Activated naive CD8-positive, alpha-beta T cell treated with anti-CD3 and anti-CD28 coated beads, Interleukin-2, amount 50 U/mL, for 24 hours (primary cell): ENCODE measurements around the gene DFFA.
"Not testable (repeated sequence)": the region's sequence is repeated elsewhere in the genome, so short reads cannot be mapped to it uniquely, and the experiment has no call there.

Experiments
- ATAC-seq: fragments of 150-1000 bp; cut with Tn5 transposase; one replicate; pipeline ENCODE4 v1.10.0; 2021
- DNase-seq: peaks from one replicate; pipeline ENCODE4 v3.0.0; 2021
- H3K27ac Mint-ChIP-seq: one replicate; pipeline ENCODE4 v1.8.0; 2021; ENCODE audit warnings: mild to moderate bottlenecking, mixed read lengths
- H3K27me3 Mint-ChIP-seq: one replicate; pipeline ENCODE4 v1.8.0; 2021; ENCODE audit warnings: mixed read lengths
- H3K36me3 Mint-ChIP-seq: one replicate; pipeline ENCODE4 v1.8.0; 2021; ENCODE audit warnings: low read depth, mixed read lengths
- H3K4me1 Mint-ChIP-seq: one replicate; pipeline ENCODE4 v1.8.0; 2021; ENCODE audit warnings: mixed read lengths
- H3K4me3 Mint-ChIP-seq: one replicate; pipeline ENCODE4 v1.8.0; 2021; ENCODE audit warnings: mild to moderate bottlenecking, moderate library complexity, mixed read lengths
- H3K9me3 Mint-ChIP-seq: one replicate; pipeline ENCODE4 v1.8.0; 2021; ENCODE audit warnings: mixed read lengths

The DFFA gene

DNA sequence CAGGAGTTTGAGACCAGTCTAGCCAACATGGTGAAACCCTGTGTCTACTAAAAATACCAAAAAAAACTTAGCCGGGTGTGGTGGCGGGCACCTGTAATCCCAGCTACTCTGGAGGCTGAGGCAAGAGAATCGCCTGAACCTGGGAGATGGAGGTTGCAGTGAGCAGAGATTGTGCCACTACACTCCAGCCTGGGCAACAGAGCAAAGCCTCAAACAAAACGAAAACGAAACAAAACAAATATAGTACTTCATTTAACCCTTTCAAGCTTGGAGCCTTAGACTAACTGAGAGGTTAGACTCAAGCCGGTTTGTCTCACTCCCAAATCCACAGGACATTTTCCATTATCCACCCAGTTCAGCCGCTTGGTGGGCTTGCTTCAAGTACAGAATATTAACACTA lies 14.9 kb downstream of the DFFA start:
- H3K9me3 Mint-ChIP-seq, H3K4me3 Mint-ChIP-seq, DNase-seq, H3K27me3 Mint-ChIP-seq, H3K27ac Mint-ChIP-seq, ATAC-seq, H3K4me1 Mint-ChIP-seq: not testable (repeated sequence)
- H3K36me3 Mint-ChIP-seq = peaks cover 29% of the 10 kb centered on the region

DNA sequence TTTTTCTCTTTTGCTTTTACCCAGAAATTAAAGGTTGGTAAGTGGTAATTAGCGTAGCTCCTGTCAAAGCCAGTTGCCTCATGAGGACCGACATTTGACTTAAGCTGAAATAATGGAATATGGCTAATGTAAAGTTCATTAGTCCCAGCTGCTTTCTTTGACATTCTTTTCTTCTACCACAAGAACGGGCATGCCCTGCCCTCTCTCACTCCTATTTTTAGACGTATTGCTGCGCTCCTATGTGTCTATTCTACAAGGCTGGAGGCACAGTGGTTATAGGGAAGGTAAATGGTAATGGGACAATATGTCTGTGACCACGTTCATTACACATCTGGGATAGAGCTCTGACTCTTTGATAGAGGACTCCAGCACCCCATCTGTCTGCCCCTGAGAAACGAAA lies 15.7 kb downstream of the DFFA start:
- Mint-ChIP-seq H3K4me1 (no peaks in the 10 kb centered on the region), H3K27ac (no peak overlapping the region)

DNA sequence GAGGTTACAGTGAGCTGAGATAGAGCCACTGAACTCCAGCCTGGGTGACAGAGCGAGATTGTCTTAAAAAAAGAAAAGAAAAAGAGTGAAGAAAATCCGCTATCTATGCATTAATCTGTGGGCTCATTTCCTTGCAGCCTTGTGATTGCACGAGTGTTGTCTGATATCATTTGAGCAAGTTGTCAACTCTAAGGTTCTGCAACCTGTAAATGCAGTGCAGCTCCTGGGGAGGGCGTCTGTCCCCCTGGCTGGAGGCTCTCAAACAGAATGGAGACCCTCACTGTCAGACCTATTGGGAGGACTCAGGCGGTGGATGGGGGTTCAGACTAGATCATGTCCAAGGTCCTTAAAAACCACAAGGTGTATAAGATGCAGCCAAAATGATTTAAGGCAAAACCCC lies 16.3 kb downstream of the DFFA start:
- peak overlapping the region; percentile 35 for H3K27ac Mint-ChIP-seq
- H3K9me3 Mint-ChIP-seq = no peaks in the 10 kb centered on the region
- ATAC-seq = no peak
- peaks cover 19% of the 10 kb centered on the region for H3K36me3 Mint-ChIP-seq
- no peaks in the 10 kb centered on the region for H3K27me3 Mint-ChIP-seq
- H3K4me3 Mint-ChIP-seq = no peak overlapping the region
- no peak for DNase-seq
- H3K4me1 Mint-ChIP-seq = no peaks in the 10 kb centered on the region

More for the DNA sequence above, 15.7 kb downstream of the DFFA start:
- peaks cover 26% of the 10 kb centered on the region for H3K36me3 Mint-ChIP-seq
- no peak for DNase-seq
- H3K4me3 Mint-ChIP-seq = no peak overlapping the region
- H3K9me3 Mint-ChIP-seq = no peaks in the 10 kb centered on the region
- ATAC-seq = no peak
- no peaks in the 10 kb centered on the region for H3K27me3 Mint-ChIP-seq

DNA sequence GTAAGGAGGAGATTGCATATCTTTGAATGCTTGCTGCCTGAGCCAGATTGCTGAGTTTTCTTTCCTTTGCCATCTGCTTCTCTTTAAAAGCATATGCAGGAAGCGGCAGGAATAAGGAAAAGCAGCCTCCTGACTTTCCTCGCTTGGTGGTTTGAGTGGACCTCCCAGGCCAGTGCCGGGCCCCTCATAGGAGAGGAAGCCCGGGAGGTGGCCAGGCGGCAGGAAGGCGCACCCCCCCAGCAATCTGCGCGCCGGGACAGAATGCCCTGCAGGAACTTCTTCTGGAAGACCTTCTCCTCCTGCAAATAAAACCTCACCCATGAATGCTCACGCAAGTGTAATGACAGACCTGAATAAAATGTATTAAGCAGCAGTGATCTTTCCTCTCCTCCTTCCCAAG lies 21.0 kb downstream of the DFFA start:
- no peak overlapping the region for H3K4me3 Mint-ChIP-seq
- no peaks in the 10 kb centered on the region for H3K27me3 Mint-ChIP-seq
- no peaks in the 10 kb centered on the region for H3K9me3 Mint-ChIP-seq
- no peak overlapping the region for H3K27ac Mint-ChIP-seq
- peaks cover 6% of the 10 kb centered on the region for H3K36me3 Mint-ChIP-seq
- H3K4me1 Mint-ChIP-seq = peaks cover 2% of the 10 kb centered on the region
- DNase-seq (no peak), ATAC-seq (no peak)

DNA sequence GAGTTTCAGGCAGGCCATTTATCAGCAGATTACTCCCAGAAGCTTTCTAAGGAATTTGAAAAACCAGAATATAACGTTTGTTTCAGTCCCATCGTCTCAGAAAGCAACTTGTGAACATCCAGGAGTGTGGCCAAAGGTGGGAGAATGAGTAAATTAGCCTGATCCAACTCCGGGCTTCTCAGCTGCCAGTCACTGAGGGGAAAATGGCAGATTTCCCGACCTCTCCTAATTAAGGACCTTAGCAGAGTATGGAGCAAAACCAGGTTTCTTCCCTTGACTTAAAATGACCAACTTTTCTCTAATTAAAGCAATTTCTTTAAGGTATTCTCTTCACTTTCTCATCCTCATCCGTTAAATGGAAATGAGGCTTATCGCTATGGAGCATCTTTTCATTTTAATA lies 21.5 kb downstream of the DFFA start:
- no peak overlapping the region for H3K27ac Mint-ChIP-seq
- ATAC-seq = no peak
- H3K9me3 Mint-ChIP-seq = no peaks in the 10 kb centered on the region
- H3K4me3 Mint-ChIP-seq = no peak overlapping the region
- H3K27me3 Mint-ChIP-seq = no peaks in the 10 kb centered on the region
- H3K36me3 Mint-ChIP-seq = peaks cover 2% of the 10 kb centered on the region
- H3K4me1 Mint-ChIP-seq = peaks cover 2% of the 10 kb centered on the region
- DNase-seq = no peak

DNA sequence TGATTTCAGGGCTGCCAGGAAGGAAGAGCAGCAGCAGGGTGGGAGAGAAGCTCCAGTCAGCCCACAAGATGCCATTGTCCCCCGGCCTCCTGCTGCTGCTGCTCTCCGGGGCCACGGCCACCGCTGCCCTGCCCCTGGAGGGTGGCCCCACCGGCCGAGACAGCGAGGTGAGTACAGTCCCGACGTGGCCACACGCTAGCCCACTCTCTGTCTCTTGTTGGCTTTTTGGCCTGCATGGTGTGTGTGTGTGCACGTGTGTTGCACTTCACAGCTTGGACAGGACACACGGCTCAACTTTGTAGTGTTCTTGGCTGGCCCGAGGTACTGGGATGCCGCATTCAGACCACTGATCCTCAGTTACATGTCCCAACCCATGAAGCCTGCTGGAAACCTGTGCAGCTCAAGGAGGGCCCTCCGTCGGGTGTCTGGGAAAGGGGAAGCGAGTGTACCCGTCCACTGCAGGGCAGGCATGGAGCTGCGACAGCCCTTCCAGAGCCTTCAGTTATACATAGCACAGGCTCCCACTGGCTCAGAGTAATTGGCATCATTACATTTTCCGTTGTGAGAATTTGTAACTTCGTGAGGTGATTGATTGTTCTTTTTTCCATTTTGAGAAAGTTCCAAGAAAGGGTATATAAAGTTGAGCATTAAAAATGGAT lies 22.0 kb downstream of the DFFA start:
- Mint-ChIP-seq H3K4me1 (peaks cover 2% of the 10 kb centered on the region), H3K27ac (no peak overlapping the region), H3K27me3 (no peaks in the 10 kb centered on the region), H3K4me3 (no peak overlapping the region), H3K9me3 (no peaks in the 10 kb centered on the region), H3K36me3 (peaks cover 2% of the 10 kb centered on the region)
- DNase-seq = no peak
- no peak for ATAC-seq

DNA sequence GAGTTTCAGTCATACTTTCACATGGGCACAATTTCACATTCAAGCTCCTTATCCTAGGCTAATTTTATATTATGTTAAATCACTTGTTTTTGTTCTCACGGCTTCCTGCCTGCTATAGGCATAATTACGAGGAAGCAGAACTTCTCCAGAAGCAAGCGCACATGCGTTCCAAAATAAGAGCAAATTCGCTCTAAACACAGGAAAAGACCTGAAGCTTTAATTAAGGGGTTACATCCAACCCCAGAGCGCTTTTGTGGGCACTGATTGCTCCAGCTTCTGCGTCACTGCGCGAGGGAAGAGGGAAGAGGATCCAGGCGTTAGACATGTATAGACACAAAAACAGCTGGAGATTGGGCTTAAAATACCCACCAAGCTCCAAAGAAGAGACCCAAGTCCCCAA lies 22.6 kb downstream of the DFFA start, which contains the start of gene CORT:
Gene CORT (plus strand): TSS at position 281 of the 400 bp plus-strand sequence. CDS start 193 bp downstream, outside the sequence.
- ATAC-seq (no peak), DNase-seq (no peak)
- Mint-ChIP-seq H3K27me3 (no peaks in the 10 kb centered on the region), H3K4me3 (no peak within 1 kb of the TSS), H3K36me3 (peaks cover 2% of the 10 kb centered on the region), H3K27ac (no peak within 1 kb of the TSS), H3K9me3 (no peaks in the 10 kb centered on the region), H3K4me1 (peaks cover 2% of the 10 kb centered on the region)

DNA sequence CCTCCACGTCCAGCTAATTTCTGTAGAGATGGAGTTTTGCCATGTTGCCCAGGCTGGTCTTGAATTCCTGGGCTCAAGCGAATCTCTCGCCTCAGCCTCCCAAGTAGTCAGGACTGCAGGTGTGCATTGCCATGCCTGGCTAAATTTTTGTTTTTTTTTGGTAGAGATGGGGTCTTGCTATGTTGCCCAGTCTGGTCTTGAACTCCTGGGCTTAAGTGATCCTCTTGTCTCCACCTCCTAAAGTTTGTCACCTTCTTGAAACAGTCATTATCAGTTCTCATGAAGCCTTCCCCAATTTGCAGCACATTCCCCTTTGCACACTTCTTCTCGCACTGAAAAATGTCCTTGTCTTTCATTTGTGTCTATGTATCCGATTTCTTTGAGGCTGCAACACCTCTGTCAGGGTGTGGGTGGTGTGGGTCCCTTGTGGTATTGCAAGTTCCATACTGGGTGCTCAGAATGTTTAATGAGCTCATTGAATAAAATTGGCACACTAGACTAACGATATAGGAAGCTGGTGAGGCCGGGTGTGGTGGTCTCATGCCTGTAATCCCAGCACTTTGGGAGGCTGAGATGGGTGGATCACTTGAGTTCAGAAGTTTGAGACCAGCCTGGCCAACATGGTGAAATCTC lies 25.4 kb downstream of the DFFA start:
- no peak for DNase-seq
- Mint-ChIP-seq H3K36me3 (peaks cover 9% of the 10 kb centered on the region), H3K4me3 (no peak overlapping the region), H3K27me3 (no peaks in the 10 kb centered on the region), H3K9me3 (no peaks in the 10 kb centered on the region), H3K27ac (no peak overlapping the region), H3K4me1 (peaks cover 2% of the 10 kb centered on the region)
- ATAC-seq = no peak

DNA sequence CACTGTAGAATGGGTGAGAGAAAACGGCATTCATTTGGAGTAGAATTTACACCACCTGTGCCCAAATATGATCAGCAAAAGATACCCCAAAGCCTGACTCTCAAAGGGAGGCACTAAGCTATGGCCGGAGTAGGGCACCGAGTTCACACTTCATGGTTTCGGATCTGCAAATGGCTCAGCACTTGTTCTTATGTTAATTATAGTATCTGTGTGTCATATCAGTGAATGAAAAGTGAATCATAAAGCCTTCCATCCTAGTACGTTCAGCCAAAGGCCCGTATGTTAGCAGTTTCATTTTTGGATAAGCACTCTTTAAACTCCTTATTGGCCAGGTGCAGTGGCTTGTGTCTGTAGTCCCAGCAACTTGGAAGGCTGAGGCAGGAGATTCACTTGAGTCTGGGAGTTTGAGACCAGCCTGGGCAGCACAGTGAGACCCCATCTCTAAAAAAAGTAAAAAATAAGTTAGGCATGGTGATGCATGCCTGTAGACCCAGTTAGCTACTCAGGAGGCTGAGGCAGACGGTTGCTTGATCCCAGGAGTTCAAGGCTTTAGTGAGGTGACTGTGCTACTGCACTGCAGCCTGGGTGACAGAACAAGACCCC lies 27.4 kb downstream of the DFFA start:
- no peak for ATAC-seq
- no peak for DNase-seq
- no peaks in the 10 kb centered on the region for H3K27me3 Mint-ChIP-seq
- no peaks in the 10 kb centered on the region for H3K9me3 Mint-ChIP-seq
- no peak overlapping the region for H3K27ac Mint-ChIP-seq
- peaks cover 14% of the 10 kb centered on the region for H3K36me3 Mint-ChIP-seq
- H3K4me1 Mint-ChIP-seq = peaks cover 2% of the 10 kb centered on the region
- no peak overlapping the region for H3K4me3 Mint-ChIP-seq

DNA sequence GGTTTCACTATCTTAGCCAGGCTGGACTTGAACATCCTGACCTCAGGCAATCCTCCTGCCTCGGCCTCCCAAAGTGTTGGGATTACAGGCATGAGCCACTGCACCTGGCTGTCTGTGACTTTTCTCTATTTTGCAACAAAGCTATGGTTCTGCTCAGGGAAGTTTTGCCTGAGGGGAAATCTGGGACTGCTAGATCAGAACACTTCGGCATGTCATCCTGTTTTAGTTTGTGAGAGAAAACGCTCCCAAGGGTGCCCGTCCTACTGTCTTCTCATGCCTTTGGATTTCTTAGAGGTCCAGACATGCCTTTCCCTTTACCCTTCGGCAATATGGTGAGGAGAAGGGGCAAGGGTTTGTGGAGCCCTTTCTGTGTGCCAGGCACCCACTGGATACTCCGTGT lies 28.1 kb downstream of the DFFA start:
- H3K27me3 Mint-ChIP-seq = no peaks in the 10 kb centered on the region
- H3K9me3 Mint-ChIP-seq = no peaks in the 10 kb centered on the region
- ATAC-seq (no peak), DNase-seq (no peak)
- no peak overlapping the region for H3K4me3 Mint-ChIP-seq
- H3K27ac Mint-ChIP-seq = no peak overlapping the region
- H3K36me3 Mint-ChIP-seq = peaks cover 14% of the 10 kb centered on the region
- H3K4me1 Mint-ChIP-seq = peaks cover 2% of the 10 kb centered on the region

DNA sequence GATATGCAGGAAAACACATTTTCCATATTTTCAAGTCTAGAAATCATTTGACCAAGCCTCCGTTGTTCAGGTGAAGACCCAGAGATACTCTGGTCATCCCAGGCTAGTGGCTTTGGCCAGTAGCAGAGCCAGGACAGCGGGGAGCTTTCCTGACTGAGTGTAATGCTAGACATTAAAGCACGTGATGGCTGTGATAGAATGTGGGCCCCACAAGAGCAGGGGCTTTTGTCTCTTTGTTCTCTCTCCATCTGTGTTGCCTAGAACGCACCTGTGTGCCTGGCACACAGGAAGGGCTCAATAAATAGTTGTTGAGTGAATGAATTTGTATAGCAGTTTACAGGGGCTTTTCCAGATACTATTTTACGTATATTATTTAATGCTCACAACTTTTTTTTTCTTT lies 31.5 kb downstream of the DFFA start:
- no peak for DNase-seq
- H3K27ac Mint-ChIP-seq = no peak overlapping the region

DNA sequence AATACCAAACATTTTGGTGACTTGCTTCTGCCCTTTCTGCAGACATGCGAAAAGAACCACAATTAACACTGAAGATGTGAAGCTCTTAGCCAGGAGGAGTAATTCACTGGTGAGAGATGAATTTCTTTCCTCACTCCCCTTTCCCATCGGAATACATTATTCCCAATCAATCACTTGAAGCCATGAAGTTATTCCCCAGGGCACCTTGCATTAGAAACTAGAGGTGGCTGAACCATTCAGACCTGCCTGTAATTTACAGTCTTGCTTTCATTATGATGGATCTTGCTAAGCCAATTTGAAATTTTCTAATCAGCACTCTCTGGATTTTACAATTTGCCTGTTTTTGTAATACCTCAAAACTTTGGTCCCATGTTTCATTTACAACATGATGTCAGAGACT lies 32.0 kb downstream of the DFFA start:
- H3K9me3 Mint-ChIP-seq = no peaks in the 10 kb centered on the region
- DNase-seq (no peak), ATAC-seq (no peak)
- H3K27me3 Mint-ChIP-seq = no peaks in the 10 kb centered on the region
- no peak overlapping the region for H3K27ac Mint-ChIP-seq
- peaks cover 12% of the 10 kb centered on the region for H3K36me3 Mint-ChIP-seq
- H3K4me3 Mint-ChIP-seq = no peak overlapping the region
- H3K4me1 Mint-ChIP-seq = no peaks in the 10 kb centered on the region

More for the DNA sequence above, 31.5 kb downstream of the DFFA start:
- Mint-ChIP-seq H3K9me3 (no peaks in the 10 kb centered on the region), H3K4me3 (no peak overlapping the region), H3K36me3 (peaks cover 12% of the 10 kb centered on the region), H3K27me3 (no peaks in the 10 kb centered on the region), H3K4me1 (no peaks in the 10 kb centered on the region)
- ATAC-seq = no peak

DNA sequence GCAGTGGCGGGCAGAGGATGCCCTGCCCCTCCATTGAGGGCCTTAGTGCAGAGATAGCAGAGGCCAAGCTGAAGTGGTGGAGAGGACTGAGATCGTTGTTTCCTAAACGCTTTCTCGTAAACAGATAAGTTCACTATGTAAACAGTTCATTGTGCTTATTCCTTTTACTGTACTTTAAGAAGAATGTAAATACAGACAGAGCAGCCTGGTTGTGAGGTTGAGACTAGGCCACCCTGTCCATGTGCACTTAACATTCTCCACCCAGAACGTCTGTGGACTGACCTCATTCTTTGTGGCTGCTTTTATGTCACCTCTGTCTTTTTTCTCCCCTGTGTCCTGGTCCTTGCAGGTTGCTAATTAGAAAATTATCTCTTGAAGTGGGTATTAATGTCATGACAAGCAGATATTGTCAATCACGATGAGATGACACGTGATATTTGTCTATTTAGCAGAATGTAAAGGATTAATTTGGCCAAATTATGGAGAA lies 33.6 kb downstream of the DFFA start:
- Mint-ChIP-seq H3K4me3 (no peak overlapping the region), H3K9me3 (no peaks in the 10 kb centered on the region), H3K4me1 (no peaks in the 10 kb centered on the region), H3K27ac (no peak overlapping the region), H3K27me3 (no peaks in the 10 kb centered on the region), H3K36me3 (peaks cover 8% of the 10 kb centered on the region)
- no peak for ATAC-seq
- no peak for DNase-seq

DNA sequence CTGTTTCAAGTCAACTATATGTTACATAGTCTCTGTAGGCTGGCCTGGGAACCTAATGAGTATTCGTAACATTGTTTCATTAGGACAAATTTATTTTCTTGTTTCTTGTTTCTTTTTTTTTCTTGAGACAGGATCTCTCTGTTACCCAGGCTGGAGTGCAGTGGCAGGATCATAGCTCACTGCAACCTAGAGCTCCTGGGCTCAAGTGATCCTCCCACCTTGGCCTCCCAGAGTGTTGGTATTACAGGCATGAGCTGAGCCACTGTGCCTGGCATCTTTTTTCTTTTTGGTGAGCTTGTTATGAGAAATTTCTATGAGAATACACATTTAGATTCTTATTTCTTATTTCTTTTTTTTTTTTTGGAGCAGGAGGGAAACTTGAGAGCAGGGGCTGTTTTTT lies 35.3 kb downstream of the DFFA start:
- Mint-ChIP-seq H3K4me3 (no peak overlapping the region), H3K27me3 (no peaks in the 10 kb centered on the region), H3K9me3 (no peaks in the 10 kb centered on the region), H3K36me3 (peaks cover 6% of the 10 kb centered on the region), H3K4me1 (peaks cover 2% of the 10 kb centered on the region), H3K27ac (no peak overlapping the region)
- DNase-seq (no peak), ATAC-seq (no peak)

DNA sequence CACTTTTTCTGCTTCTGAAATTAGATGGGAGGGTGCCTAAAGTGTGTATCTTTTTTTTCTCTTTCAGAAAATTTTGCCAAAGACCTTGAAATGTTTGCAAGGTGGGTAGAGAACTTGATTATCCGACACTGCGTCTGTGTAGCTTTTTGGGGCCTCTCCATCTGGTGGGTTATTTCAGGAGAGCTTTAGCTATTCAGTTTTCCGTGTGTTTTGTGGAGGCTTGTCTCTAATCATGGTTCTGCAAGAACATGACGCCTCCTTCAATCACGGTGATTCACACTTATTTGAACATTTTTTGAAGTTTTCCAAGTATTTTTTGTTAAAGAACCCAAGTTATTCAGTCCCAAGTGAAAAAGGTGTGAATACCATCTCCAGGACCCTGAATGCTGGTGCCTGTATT lies 37.7 kb downstream of the DFFA start:
- no peak overlapping the region for H3K4me3 Mint-ChIP-seq
- H3K9me3 Mint-ChIP-seq = no peaks in the 10 kb centered on the region
- no peak for ATAC-seq
- no peaks in the 10 kb centered on the region for H3K27me3 Mint-ChIP-seq
- no peak overlapping the region for H3K27ac Mint-ChIP-seq
- H3K36me3 Mint-ChIP-seq = no peaks in the 10 kb centered on the region
- DNase-seq = no peak
- peaks cover 20% of the 10 kb centered on the region for H3K4me1 Mint-ChIP-seq
